Suppressor macrophage treated with lipopolysaccharide for 4 hours (primary cell): Measurements from ENCODE around the gene ABCA5.

ENCODE experiments used
- DNase-seq: peaks from one replicate; pipeline ENCODE4 v3.0.0-alpha.2; 2020

ABCA5 gene

GRCh38 chr17:69265873-69266272 lies 61.1 kb downstream of the ABCA5 start:
- DNase-seq: no peak

DNA sequence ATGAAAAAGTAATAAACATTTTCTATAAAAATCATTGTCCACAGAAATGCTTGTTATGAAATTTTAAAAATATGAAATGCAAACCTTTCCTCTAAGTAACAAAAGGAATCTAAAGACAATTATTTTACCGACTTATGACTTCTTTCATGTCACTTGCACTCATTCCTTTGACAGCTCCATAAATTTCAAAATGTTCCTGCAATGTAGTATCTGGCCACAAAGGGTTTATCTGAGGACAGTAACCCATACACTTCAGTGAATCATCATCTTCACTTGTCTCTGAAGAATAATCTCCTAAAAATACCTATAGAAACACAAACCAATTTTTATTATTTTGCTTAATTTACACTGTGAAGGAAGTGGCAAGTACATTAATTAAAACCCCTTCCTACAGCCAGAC lies 72.7 kb downstream of the ABCA5 start:
- no peak for DNase-seq

DNA sequence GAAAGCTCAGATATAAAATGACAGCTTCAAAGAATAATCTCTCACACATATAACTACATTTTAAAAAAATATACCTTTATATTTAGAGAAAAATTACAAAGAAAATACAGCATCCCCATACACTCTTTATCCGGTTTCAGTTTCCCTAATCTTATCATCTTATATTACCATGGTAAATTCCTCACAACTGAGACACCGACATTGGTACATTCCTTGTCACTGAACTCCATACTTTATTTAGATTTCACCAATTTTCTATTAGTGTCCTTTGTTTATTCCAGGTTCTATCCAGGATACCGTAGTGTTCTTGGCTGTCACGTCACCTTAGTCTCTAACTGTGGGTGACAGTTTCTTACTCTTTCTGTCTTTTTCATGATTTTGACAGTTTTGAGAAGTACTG lies 76.3 kb downstream of the ABCA5 start:
- no peak for DNase-seq

DNA sequence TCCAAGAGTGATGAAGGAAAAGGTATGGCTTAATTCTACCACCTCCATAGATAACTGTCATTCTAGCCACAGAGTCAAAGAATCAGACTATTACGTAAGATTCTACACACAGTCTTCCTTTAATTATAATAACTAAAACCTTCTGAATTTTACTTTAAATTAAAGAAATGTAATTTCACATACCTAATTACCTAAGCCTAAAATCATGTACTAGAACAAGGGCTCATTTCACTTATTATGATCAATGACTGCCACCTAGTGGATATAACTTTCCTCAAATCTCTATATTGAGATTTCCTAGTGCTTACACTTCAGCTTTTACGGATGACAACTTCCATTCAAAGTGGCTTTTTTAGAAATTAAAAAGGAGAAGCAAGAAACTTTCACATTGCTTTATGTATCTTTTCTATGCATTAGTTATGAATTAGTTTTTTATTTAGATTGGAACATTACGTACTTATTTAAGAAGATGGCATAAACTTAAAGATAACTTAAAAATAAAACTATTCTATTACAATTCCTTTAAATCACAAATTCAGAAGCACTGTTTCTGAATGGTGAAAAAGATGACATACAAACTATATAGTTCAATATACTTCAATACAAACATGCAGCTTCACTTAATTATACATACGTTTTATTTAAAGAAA lies 80.1 kb downstream of the ABCA5 start:
- peak; percentile 73 for DNase-seq

DNA sequence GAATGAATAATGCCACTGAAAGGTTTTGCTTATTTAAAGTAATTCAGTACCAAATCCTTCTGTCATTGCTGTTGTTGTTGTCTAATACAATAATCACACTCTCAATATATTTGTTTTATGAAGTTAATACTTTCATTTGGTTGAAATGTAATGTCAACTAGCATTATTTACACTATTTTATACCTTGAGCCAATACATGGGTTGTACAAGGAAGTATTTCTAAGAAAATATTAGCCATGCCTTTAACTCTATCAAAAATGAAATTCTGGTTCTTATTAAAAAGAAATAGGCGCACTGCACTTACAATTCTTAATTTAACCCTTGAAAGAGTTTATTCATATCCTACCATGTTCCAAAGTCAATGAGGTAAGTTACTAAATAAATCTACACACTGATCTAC lies 80.7 kb downstream of the ABCA5 start:
- DNase-seq: no peak

DNA sequence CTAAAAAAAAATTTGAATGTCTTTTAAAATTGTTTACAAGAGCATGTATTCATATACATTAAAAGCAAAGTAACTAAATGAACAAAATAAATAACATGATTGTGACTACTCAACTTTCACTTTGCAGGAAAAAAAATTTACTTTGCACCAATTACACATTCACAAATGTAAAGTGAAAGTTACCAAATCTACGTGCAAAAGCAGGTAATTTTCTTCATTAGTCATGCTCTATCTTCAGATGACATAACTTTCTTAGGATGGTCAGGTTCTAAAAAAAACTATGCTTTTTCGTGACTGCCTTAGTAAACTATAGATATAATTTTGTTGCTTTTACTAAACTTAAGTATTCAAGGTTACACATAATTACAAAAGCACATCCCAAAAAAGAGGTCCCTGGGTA lies 81.3 kb downstream of the ABCA5 start:
- no peak for DNase-seq

DNA sequence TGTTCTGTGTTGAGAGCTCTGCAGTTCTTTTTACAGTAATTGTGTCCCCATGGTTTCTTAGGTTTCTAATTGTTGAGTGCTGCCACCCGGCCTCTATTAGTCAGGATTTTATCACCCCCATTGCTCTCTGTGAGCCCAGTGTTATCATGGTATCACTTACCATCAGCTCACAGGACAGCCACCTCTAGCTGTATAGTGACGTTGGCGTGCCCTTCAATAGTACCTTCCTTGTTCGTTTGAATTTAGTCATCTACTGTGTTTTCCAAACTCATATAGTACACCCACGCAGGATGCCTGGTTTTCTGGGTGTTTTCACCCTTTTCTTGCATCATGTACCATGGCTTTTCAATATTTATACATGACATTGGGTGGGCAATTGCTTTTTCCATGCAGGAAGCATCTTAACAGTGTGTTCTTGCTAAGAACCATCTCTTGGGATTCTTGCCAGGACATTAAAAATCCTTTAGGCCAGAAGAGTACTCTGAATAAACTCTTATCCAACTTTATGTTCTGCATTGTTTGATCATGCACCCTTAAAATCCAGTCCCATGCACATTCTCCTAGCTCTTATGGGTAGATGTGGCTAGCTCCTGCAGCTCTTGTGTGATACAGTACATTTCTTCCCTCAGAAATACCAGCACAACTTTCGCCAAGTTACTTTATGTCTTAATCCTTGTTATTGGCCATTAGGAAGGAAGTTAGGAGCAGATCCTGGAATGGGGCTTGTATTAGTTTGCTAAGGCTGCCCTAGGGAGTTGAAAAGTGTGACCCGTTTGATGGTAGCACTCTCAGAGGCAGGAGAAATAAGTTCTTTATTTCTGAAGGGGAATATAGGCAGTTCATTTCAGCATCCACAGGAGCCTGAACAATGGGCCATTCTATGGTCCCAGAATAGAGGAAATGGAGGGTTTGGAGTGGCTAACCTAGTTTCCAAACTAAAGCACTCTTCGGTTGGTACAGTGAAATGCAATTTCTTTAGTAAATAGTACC lies 87.0 kb downstream of the ABCA5 start:
- DNase-seq: no peak

- no peak for DNase-seq
Observed at GRCh38 chr17:69236946-69237345, 90.0 kb downstream of the ABCA5 start.

DNA sequence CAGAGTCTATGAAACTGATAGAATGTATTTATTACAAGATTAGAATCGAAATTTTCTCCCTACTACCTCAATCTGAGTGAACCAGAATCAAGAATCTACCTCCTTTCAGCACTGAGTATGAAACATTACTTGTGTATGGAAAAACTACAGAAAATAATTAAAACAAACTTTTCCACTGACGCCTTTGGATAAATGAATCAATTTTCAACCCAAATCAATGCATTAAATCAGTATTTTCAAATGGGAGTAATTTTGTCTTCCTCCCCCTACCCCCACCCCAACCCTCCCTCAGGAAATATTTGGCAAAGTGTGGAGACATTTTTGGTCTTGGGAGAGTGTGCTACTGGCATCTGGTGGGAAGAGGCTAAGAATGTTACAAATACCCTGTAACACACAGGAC lies 90.5 kb downstream of the ABCA5 start:
- no peak for DNase-seq

GRCh38 chr17:69235338-69236058 lies 91.4 kb downstream of the ABCA5 start:
- peak; percentile 92 for DNase-seq

DNA sequence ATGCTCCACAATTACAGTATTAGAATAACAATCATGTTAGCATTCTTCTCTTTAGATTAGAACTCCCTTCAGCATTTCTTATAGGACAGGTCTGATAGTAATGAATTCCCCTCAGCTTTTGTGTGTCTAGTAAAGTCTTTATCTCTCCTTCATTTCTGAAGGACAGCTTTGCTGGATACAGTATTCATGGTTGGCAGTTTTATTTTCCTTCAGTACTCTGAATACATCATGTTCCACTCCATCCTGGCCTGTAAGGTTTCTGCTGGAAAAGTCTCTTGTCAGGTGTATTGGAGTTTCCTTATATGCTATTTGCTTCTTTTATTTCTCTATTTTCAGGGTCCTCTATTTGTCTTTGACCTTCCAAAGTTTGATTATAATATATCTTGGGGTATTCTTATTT lies 94.3 kb downstream of the ABCA5 start:
- no peak for DNase-seq

GRCh38 chr17:69231521-69231920 lies 95.4 kb downstream of the ABCA5 start:
- no peak for DNase-seq

GRCh38 chr17:69230939-69231338 lies 96.0 kb downstream of the ABCA5 start:
- DNase-seq: no peak

DNA sequence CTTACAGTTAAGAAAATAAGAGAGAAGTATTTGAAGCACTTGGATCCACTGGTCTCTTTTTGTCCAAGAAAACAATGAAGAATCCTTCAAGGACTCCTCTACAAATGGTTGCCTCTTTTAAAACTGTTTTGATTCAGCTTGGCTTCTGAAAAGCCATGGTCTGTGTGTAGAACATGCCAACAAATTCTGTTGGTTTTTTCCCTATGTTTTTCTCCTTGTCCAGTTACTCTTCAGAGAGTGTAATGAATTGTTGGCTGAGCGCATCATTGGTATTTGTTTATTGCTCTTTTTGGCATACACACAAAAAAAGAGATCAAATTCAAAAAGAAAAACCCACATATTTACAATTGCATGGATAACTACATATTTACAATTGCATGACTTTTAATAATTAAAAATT lies 98.4 kb downstream of the ABCA5 start, which contains the start of gene ABCA10:
ABCA10 (minus strand) TSS at position 249 of the 400 bp plus-strand sequence. CDS start 3,466 bp downstream, outside the sequence.
- DNase-seq: no peak

DNA sequence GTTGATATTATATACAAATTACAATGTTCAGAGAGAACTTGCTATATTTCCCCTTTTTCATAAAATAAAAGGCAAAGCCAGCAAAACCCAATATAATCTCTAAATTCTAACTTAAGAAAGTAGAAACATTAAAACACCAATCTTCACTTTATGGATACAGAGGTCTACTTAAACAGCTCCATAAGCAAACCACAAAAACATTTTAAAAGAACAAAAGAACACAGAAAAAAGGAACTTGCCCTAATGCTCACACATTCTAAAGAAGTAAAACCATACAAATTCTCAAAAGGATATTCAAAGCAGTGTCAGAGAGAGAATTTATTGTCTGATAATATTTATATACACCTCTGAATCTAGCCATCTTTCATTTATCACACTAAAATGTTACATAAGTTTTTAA lies 98.9 kb downstream of the ABCA5 start:
- no peak for DNase-seq

GRCh38 chr17:69227541-69227940 lies 99.4 kb downstream of the ABCA5 start:
- peak; percentile 24 for DNase-seq

DNA sequence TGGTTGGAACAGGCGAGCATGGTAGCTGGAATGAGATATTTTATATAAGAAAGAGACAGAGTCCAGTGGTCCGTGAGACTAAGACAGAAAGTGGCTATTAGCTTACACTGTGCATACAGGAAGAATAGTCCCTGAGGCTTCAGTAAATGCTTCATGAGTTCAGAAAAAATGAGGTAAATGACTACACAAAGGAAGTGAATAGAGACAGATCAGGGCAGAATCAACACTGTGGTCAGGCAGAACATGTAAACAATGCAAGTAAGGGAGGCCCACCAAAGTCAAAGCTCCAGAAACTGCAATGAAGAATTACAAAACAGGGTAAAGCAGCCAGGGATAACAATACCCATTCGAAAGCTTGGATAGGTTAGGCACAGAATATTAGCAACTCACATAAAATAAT lies 103.1 kb downstream of the ABCA5 start:
- no peak for DNase-seq

GRCh38 chr17:69222707-69223258 lies 104.2 kb downstream of the ABCA5 start:
- no peak for DNase-seq

DNA sequence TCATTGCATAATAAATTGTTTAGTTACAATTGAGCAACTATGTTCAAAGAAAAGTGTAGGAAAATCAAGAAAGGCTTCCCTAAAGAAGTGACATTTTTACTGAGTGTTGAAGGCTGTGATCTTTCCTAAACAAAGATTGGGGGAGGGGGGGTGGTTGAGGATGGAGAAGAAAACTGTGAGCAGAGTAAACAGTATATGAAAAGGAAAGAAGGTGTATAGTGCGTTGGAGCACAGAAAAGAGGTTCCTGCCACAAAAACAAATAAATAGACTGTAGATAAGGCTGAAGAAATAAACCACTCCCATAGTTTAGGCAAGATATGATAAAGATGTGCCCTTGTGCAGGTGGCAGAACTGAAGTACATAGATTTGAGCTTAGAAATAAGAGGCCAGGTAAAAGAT lies 106.8 kb downstream of the ABCA5 start:
- no peak for DNase-seq

- no peak for DNase-seq
Observed at GRCh38 chr17:69218986-69219385, 107.9 kb downstream of the ABCA5 start.

DNA sequence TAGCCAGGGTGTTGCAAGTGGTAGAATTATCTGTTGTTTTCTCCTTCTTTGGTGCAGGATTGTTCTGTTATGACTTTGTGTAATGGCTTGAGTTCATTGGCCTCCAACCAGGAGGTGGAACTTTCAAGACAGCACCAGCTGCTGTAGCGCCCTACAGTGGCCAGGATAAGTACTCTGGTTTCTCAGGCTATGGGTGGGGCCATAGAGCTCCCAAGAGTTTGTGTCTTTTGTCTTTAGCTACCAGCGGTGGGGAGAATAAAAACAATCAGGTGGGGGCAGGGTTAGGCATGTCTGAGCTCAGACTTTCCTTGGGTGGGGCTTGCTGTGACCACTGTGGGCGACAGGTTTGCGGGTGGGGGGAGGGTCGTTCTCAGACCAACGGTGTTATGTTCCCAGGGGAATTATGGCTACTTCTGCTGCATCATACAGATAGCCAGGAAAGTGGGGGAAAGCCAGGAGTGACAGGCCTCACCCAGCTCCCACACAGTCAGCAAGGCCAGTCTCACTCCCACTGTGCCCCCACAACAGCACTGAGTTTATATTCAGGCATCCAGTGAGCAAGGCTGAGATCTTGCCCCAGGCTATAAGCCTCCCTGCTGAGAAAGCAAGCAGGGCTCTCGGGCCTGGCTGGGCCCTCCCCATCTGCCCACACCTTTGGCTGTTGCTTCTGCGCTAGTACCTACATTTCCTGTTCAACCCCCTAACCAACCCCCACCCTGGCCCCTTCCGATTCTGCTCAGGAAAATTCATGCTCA lies 113.7 kb downstream of the ABCA5 start:
- DNase-seq: no peak

DNA sequence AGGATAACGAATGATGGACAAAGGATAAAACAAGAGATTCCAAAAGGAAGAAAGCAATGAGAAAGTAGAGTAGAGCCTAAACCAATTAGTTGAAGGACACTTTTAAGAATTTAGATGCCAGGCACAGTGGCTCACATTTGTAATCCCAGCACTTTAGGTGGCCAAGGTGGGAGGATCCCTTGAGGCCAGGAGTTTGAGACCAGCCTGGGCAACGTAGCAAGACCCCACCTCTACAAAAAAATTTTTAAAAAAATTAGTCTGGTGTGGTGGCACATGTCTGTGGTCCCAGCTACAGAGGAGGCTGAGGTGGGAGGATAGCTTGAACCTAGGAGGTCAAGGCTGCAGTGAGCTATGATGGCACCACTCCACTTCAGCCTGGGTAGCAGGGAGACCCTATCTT lies 118.3 kb downstream of the ABCA5 start:
- no peak for DNase-seq
